ENCODE results near the gene BAG1.

GRCh38 chr9:33220681-33221567 lies 43.6 kb downstream of the BAG1 start:
- no peak for TF ChIP-seq CTCF (IDR thresholded peaks at IDR 0.05; ENCODE audit: insufficient read depth, low read depth, low read length)
- no peak for TF ChIP-seq EZH2 (IDR thresholded peaks at IDR 0.05; ENCODE audit: insufficient read depth, low read length)

Data from astrocyte (in vitro differentiated cells and primary cell).